GM23248 (cell line): Measurements from ENCODE around the gene VAV2. TPM values are rescaled to one million over a fixed set of nuclear protein-coding genes. Genes with fewer than 3 reads are reported as not detected.
A peak's percentile ranks its signal among the peaks of the same experiment; 100 is the strongest.

Experiments used
- DNase-seq: peaks from one replicate; pipeline ENCODE4 v3.0.0-alpha.2; 2015
- H2AFZ ChIP-seq: fragments of 200-600 bp; sonication (generic); 2 replicates; pipeline ENCODE4 v1.6.1; 2016; ENCODE audit warnings: antibody characterized with exemption
- H3F3A ChIP-seq: fragments of 200-600 bp; sonication (generic); 2 replicates; pipeline ENCODE4 v1.6.1; 2016; ENCODE audit warnings: mild to moderate bottlenecking, antibody characterized with exemption, mixed run types; ENCODE audit not compliant: insufficient read depth
- H3K27ac ChIP-seq: fragments of 200-600 bp; sonication (generic); 2 replicates; pipeline ENCODE4 v1.5.1; 2016; ENCODE audit warnings: mild to moderate bottlenecking
- H3K27me3 ChIP-seq: fragments of 200-600 bp; sonication (generic); replicated peaks from 2 replicates; pipeline ENCODE4 v1.6.1; 2016; ENCODE audit warnings: mild to moderate bottlenecking; ENCODE audit not compliant: insufficient read depth
- H3K36me3 ChIP-seq: fragments of 200-600 bp; sonication (generic); 2 replicates; pipeline ENCODE4 v1.6.1; 2016; ENCODE audit warnings: low read depth, mild to moderate bottlenecking
- H3K4me1 ChIP-seq: fragments of 200-600 bp; sonication (generic); 2 replicates; pipeline ENCODE4 v1.6.1; 2016; ENCODE audit warnings: mild to moderate bottlenecking; ENCODE audit not compliant: insufficient read depth
- H3K4me2 ChIP-seq: fragments of 200-600 bp; sonication (generic); one replicate; pipeline ENCODE4 v1.6.1; 2016; ENCODE audit warnings: mild to moderate bottlenecking; ENCODE audit not compliant: unreplicated experiment
- H3K4me3 ChIP-seq: fragments of 200-600 bp; sonication (generic); 2 replicates; pipeline ENCODE4 v1.5.1; 2016; ENCODE audit warnings: mild to moderate bottlenecking
- H3K79me2 ChIP-seq: fragments of 200-600 bp; sonication (generic); 2 replicates; pipeline ENCODE4 v1.6.1; 2016; ENCODE audit warnings: mild to moderate bottlenecking; ENCODE audit not compliant: insufficient read depth
- H3K9ac ChIP-seq: fragments of 200-600 bp; sonication (generic); 2 replicates; pipeline ENCODE4 v1.6.1; 2016; ENCODE audit warnings: mild to moderate bottlenecking
- H3K9me2 ChIP-seq: fragments of 200-600 bp; sonication (generic); 2 replicates; pipeline ENCODE4 v1.6.1; 2016; ENCODE audit warnings: mixed run types, mild to moderate bottlenecking, moderate library complexity; ENCODE audit not compliant: insufficient read depth
- H3K9me3 ChIP-seq: fragments of 200-600 bp; sonication (generic); one replicate; pipeline ENCODE4 v1.6.1; 2017; ENCODE audit warnings: low read depth
- H4K20me1 ChIP-seq: fragments of 200-600 bp; sonication (generic); 2 replicates; pipeline ENCODE4 v1.6.0; 2016; ENCODE audit not compliant: insufficient read depth
- EZH2 ChIP-seq: fragments of 200-600 bp; sonication (generic); IDR thresholded peaks from 2 replicates; pipeline ENCODE4 v1.6.1; 2018; ENCODE audit warnings: antibody characterized with exemption, mild to moderate bottlenecking; ENCODE audit not compliant: insufficient read depth, poor library complexity, severe bottlenecking
- EZH2phosphoT487 ChIP-seq: fragments of 200-600 bp; sonication (generic); IDR thresholded peaks from 2 replicates; pipeline ENCODE4 v1.6.1; 2018; ENCODE audit warnings: antibody characterized with exemption, moderate library complexity, mild to moderate bottlenecking, low read depth; ENCODE audit not compliant: insufficient read depth
- WGBS, 2 experiments: methylation state at CpG; one replicate each; pipeline ENCODE4 v1.1.6; 2015 to 2017; ENCODE audit warnings: low lambda C conversion rate in 2 of 2, low coverage in 1 of 2; ENCODE audit errors: missing lambda C conversion rate in 2 of 2; 5-methylcytosine and 5-hydroxymethylcytosine counted together
- in situ Hi-C: fragments of 300-500 bp; cut with MboI; formaldehyde crosslinking; loops from 2 replicates; pipeline ENCODE4 v1.15.0; 2020
- polyA plus RNA-seq: library from polyadenylated mRNA; unstranded; fragments of >200 nt; fragmentation: Nextera tagmentation; extraction: Ambion mirVana; gene quantifications from 2 replicates; pipeline ENCODE4 v1.2.1, GENCODE V29; 2016
- total RNA-seq: library from RNA; depleted of rRNA; stranded (reverse); fragments of >200 nt; shearing (Covaris generic); gene quantifications from 2 replicates; pipeline ENCODE4 v1.2.3, GENCODE V29; 2014

The VAV2 gene
- total and polyA plus RNA-seq, 2 experiments from 2014 or later = 6.7 to 9.0 TPM

- no peaks in the 10 kb centered on the region for H3F3A ChIP-seq
- H3K4me3 ChIP-seq = no peak overlapping the region
- in situ Hi-C loops = loop anchor here (5.0 to 25.0 kb wide), 2 partner anchors 204 to 324 kb away; partner anchors contain the start of gene VAV2
- peaks cover 2% of the 10 kb centered on the region; the same call in 1 of the 2 replicates for H3K4me1 ChIP-seq
- no peak overlapping the region for H3K27ac ChIP-seq
- 92 to 94% methylated on average over 30 to 37 of the region's 37 CpGs for WGBS, 2 experiments
- no peak overlapping the region for H3K4me2 ChIP-seq
- H3K27me3 ChIP-seq = no peaks in the 10 kb centered on the region
- no peak for TF ChIP-seq EZH2
- no peak for TF ChIP-seq EZH2phosphoT487
- H3K36me3 ChIP-seq = no peaks in the 10 kb centered on the region
- no peaks in the 10 kb centered on the region for H3K9me3 ChIP-seq
- no peaks in the 10 kb centered on the region for H3K9me2 ChIP-seq
- no peak overlapping the region for H2AFZ ChIP-seq
- no peak for DNase-seq
- no peak overlapping the region for H3K9ac ChIP-seq
- H4K20me1 ChIP-seq = no peaks in the 10 kb centered on the region
- no peaks in the 10 kb centered on the region for H3K79me2 ChIP-seq
Observed at GRCh38 chr9:133788045-133788818, 203.9 kb downstream of the VAV2 start.

GRCh38 chr9:133787754-133788025 lies 204.4 kb downstream of the VAV2 start:
- no peak overlapping the region for H3K4me3 ChIP-seq
- peak; percentile 15 for DNase-seq
- H3F3A ChIP-seq = no peaks in the 10 kb centered on the region
- TF ChIP-seq EZH2phosphoT487 = no peak
- TF ChIP-seq EZH2 = no peak
- no peaks in the 10 kb centered on the region for H3K9me3 ChIP-seq
- H3K9me2 ChIP-seq = no peaks in the 10 kb centered on the region
- H3K27ac ChIP-seq = no peak overlapping the region
- H3K4me2 ChIP-seq = no peak overlapping the region
- no peaks in the 10 kb centered on the region for H3K36me3 ChIP-seq
- no peaks in the 10 kb centered on the region for H3K79me2 ChIP-seq
- H4K20me1 ChIP-seq = no peaks in the 10 kb centered on the region
- no peak overlapping the region for H3K9ac ChIP-seq
- WGBS, 2 experiments = 76 to 100% methylated on average over 3 to 5 of the region's 5 CpGs
- no peaks in the 10 kb centered on the region for H3K4me1 ChIP-seq
- H3K27me3 ChIP-seq = no peaks in the 10 kb centered on the region
- no peak overlapping the region for H2AFZ ChIP-seq
- in situ Hi-C loops = loop anchor here (5.0 to 25.0 kb wide), 2 partner anchors 205 to 325 kb away; partner anchors contain the start of gene VAV2

- TF ChIP-seq EZH2phosphoT487 (no peak), EZH2 (no peak)
- no peaks in the 10 kb centered on the region for H3K79me2 ChIP-seq
- no peak overlapping the region for H3K4me2 ChIP-seq
- in situ Hi-C loops = loop anchor here (5.0 to 25.0 kb wide), 2 partner anchors 205 to 325 kb away; partner anchors contain the start of gene VAV2
- no peak for DNase-seq
- H3F3A ChIP-seq = no peaks in the 10 kb centered on the region
- no peaks in the 10 kb centered on the region for H3K9me2 ChIP-seq
- H2AFZ ChIP-seq = no peak overlapping the region
- H3K27ac ChIP-seq = no peak overlapping the region
- H3K27me3 ChIP-seq = no peaks in the 10 kb centered on the region
- no peaks in the 10 kb centered on the region for H3K36me3 ChIP-seq
- 95 to 98% methylated on average over 13 to 17 of the region's 17 CpGs for WGBS, 2 experiments
- no peaks in the 10 kb centered on the region for H3K4me1 ChIP-seq
- H3K4me3 ChIP-seq = no peak overlapping the region
- H3K9me3 ChIP-seq = no peaks in the 10 kb centered on the region
- no peaks in the 10 kb centered on the region for H4K20me1 ChIP-seq
- H3K9ac ChIP-seq = no peak overlapping the region
Observed at GRCh38 chr9:133786907-133787753, 205.0 kb downstream of the VAV2 start.

GRCh38 chr9:133786371-133786753 lies 205.8 kb downstream of the VAV2 start:
- Histone ChIP-seq H3K4me3 (no peak overlapping the region), H3K36me3 (no peaks in the 10 kb centered on the region), H3K4me1 (no peaks in the 10 kb centered on the region), H3K9me2 (no peaks in the 10 kb centered on the region), H2AFZ (no peak overlapping the region), H3K27ac (no peak overlapping the region), H3K79me2 (no peaks in the 10 kb centered on the region), H4K20me1 (no peaks in the 10 kb centered on the region), H3K27me3 (no peaks in the 10 kb centered on the region), H3F3A (no peaks in the 10 kb centered on the region), H3K9ac (no peak overlapping the region), H3K4me2 (no peak overlapping the region), H3K9me3 (no peaks in the 10 kb centered on the region)
- in situ Hi-C loops = loop anchor here (5.0 to 25.0 kb wide), 2 partner anchors 206 to 326 kb away; partner anchors contain the start of gene VAV2
- no peak for DNase-seq
- TF ChIP-seq EZH2 = no peak
- TF ChIP-seq EZH2phosphoT487 = no peak
- WGBS, 2 experiments = 88 to 89% methylated on average over 10 to 11 of the region's 11 CpGs
